Spleen (tissue), 11 donors: ENCODE measurements around the gene HEATR1. TPM values are rescaled to one million over a fixed set of nuclear protein-coding genes. Genes with fewer than 3 reads are reported as not detected.

Experiments
- DNase-seq: peaks from one replicate; pipeline ENCODE4 v3.0.0-alpha.2; 2020
- H3K27ac ChIP-seq, 8 donors: fragments of 200-600 bp; sonication (generic) in 7 of 8; 1 replicate in 4 of 8; 2 replicates in 4 of 8; pipeline versions ENCODE4 v1.5.0 to v1.8.0; 2016 to 2021; ENCODE audit warnings: inconsistent platforms in 4 of 8, mild to moderate bottlenecking in 4 of 8, moderate library complexity in 1 of 8
- H3K27me3 ChIP-seq, 7 donors: fragments of 200-600 bp; sonication (generic) in 6 of 7; replicated peaks in 1 of 7; 1 replicate in 4 of 7; 2 replicates in 3 of 7; pipeline versions ENCODE4 v1.5.0 to v1.8.0; 2016 to 2021; ENCODE audit warnings: inconsistent platforms in 3 of 7, mild to moderate bottlenecking in 1 of 7
- H3K36me3 ChIP-seq, 6 donors: fragments of 200-600 bp; sonication (generic) in 5 of 6; 1 replicate in 4 of 6; 2 replicates in 2 of 6; pipeline versions ENCODE4 v1.5.0 to v1.8.0; 2016 to 2021; ENCODE audit warnings: inconsistent platforms in 2 of 6
- H3K4me1 ChIP-seq, 6 donors: fragments of 200-600 bp; sonication (generic) in 5 of 6; 1 replicate in 3 of 6; 2 replicates in 3 of 6; pipeline versions ENCODE4 v1.5.0 to v1.8.0; 2016 to 2021; ENCODE audit warnings: inconsistent platforms in 3 of 6
- H3K4me3 ChIP-seq, 8 donors: fragments of 200-600 bp; sonication (generic) in 7 of 8; 1 replicate in 4 of 8; 2 replicates in 4 of 8; pipeline versions ENCODE4 v1.5.0 to v1.8.0; 2016 to 2021; ENCODE audit warnings: inconsistent platforms in 4 of 8, mild to moderate bottlenecking in 4 of 8, moderate library complexity in 2 of 8
- H3K9me3 ChIP-seq, 8 donors: fragments of 200-600 bp; sonication (generic) in 7 of 8; 1 replicate in 4 of 8; 2 replicates in 4 of 8; pipeline versions ENCODE4 v1.5.0 to v1.8.0; 2016 to 2021; ENCODE audit warnings: inconsistent platforms in 4 of 8
- POLR2A ChIP-seq, 3 donors: fragments of 450-650 bp; IDR thresholded peaks; one replicate each; pipeline ENCODE4 v1.5.1; 2017; ENCODE audit warnings: antibody characterized with exemption in 3 of 3, mild to moderate bottlenecking in 1 of 3
- POLR2AphosphoS5 ChIP-seq, 3 donors: sonication (generic); formaldehyde crosslinking; IDR thresholded peaks; one replicate each; pipeline ENCODE4 v1.5.1; 2017; ENCODE audit warnings: antibody characterized with exemption in 3 of 3
- WGBS, 5 donors: extraction: QIAGEN DNeasy Blood & Tissue Kit in 3 of 5; methylation state at CpG; one replicate each; pipeline versions ENCODE4 v1.1.5 to v1.1.7; 2013 to 2018; 5-methylcytosine and 5-hydroxymethylcytosine counted together
- intact Hi-C: fragments of 100-400 bp; cut with DNase I; formaldehyde crosslinking; loops from one replicate; pipeline ENCODE4 v1.15.0; 2023; ENCODE audit warnings: low total_unique reads
- polyA plus RNA-seq, 3 donors: library from polyadenylated mRNA; stranded (reverse); fragments of 200-250 nt; gene quantifications; one replicate each; pipeline ENCODE4 v1.2.1, GENCODE V29; 2013
- total RNA-seq, 7 donors: library from RNA; depleted of rRNA in 3 of 7; stranded (reverse); fragments of >200 nt in 3 of 7; fragmentation: NEBNext Ultra II Directional in 4 of 7; extraction: Animal tissue kit (Norgen Biotek cat#: 25700) in 4 of 7; gene quantifications; one replicate each; pipeline versions ENCODE4 v1.1.0 to v1.2.1, GENCODE V29; 2016 to 2021
- TF ChIP-seq, protein P1 (sequence below), 11 experiments: fragments of 200-600 bp in 7 of 11; fragments of 450-650 bp in 4 of 11; sonication (generic) in 4 of 11; IDR thresholded peaks in 8 of 11; conservative IDR thresholded peaks in 3 of 11; 1 replicate in 7 of 11; 2 replicates in 4 of 11; pipeline versions ENCODE4 v1.4.0 to v1.8.0; 2016 to 2021; ENCODE audit warnings: antibody characterized with exemption in 11 of 11, inconsistent platforms in 4 of 11, mild to moderate bottlenecking in 1 of 11
- donor health status: healthy with polysubstance abuse.
- donor health status: DM: no; HTN: no; CAD: no; lungs with moderate emphysema.
- donor health status: DM: no; HTN: no; CAD: no.
- donor health status: Bipolar disorder and iron deficiency.
- donor health status: healthy.
- donor health status: DM: no; HTN: no; CAD: no.
- donor health status: DM: yes; HTN: yes; CAD: no.

Gene HEATR1
- total and polyA plus RNA-seq, 10 donors = 5.0 to 51.4 (median 34.6) TPM

DNA sequence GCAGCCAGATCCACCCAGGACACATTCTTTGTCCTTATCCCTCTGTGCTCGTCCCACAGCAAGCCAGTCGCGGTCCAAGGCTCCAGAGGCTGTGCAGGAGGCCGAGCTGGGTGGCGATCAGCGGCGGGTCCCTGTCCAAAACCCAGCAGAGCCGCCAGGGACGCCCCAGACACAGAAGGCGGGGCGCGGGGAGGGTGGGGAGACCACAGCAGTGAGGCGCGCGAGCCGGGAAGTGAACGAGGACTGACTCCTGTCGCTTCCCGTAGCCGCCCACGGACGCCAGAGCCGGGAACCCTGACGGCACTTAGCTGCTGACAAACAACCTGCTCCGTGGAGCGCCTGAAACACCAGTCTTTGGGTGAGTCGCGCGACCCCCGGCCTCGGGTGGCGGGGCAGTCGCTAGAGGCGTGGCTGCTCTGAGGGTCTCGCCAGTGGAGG, 80.6 kb downstream of the HEATR1 start, which contains the start of gene LGALS8:
LGALS8 (plus strand) TSS at position 279 of the 438 bp plus-strand sequence. CDS start 2,089 bp downstream, outside the sequence.
- WGBS, 5 donors = 0 to 1% (median 1%) methylated on average over 33 to 35 of the region's 35 CpGs
- DNase-seq = peak; percentile 98
- Histone ChIP-seq H3K4me1 (peaks cover 0 to 34% (median 17%) of the 10 kb centered on the region in 6 donors), H3K27ac (peak within 1 kb of the TSS; percentile 86 to 99 (median 97)), H3K36me3 (peaks cover 0 to 33% (median 21%) of the 10 kb centered on the region in 6 donors), H3K4me3 (peak within 1 kb of the TSS; percentile 88 to 98 (median 94)), H3K9me3 (no peaks in the 10 kb centered on the region), H3K27me3 (no peaks in the 10 kb centered on the region)
- intact Hi-C loops = loop anchor here (5.0 kb wide), 1 partner anchor 241 kb away; the partner anchor contains the start of gene ERO1B
- peak in 1 of 3 donors; percentile 58 for TF ChIP-seq POLR2A (IDR thresholded peaks at IDR 0.05)
- TF ChIP-seq, protein P1, sequence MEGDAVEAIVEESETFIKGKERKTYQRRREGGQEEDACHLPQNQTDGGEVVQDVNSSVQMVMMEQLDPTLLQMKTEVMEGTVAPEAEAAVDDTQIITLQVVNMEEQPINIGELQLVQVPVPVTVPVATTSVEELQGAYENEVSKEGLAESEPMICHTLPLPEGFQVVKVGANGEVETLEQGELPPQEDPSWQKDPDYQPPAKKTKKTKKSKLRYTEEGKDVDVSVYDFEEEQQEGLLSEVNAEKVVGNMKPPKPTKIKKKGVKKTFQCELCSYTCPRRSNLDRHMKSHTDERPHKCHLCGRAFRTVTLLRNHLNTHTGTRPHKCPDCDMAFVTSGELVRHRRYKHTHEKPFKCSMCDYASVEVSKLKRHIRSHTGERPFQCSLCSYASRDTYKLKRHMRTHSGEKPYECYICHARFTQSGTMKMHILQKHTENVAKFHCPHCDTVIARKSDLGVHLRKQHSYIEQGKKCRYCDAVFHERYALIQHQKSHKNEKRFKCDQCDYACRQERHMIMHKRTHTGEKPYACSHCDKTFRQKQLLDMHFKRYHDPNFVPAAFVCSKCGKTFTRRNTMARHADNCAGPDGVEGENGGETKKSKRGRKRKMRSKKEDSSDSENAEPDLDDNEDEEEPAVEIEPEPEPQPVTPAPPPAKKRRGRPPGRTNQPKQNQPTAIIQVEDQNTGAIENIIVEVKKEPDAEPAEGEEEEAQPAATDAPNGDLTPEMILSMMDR (IDR thresholded peaks at IDR 0.05 in 8 of 11, conservative IDR thresholded peaks at IDR 0.05 in 3 of 11) = peak in 1 of 11 experiments; percentile 11
- TF ChIP-seq POLR2AphosphoS5 (IDR thresholded peaks at IDR 0.05) = peak; percentile 90 to 95 (median 94)

DNA sequence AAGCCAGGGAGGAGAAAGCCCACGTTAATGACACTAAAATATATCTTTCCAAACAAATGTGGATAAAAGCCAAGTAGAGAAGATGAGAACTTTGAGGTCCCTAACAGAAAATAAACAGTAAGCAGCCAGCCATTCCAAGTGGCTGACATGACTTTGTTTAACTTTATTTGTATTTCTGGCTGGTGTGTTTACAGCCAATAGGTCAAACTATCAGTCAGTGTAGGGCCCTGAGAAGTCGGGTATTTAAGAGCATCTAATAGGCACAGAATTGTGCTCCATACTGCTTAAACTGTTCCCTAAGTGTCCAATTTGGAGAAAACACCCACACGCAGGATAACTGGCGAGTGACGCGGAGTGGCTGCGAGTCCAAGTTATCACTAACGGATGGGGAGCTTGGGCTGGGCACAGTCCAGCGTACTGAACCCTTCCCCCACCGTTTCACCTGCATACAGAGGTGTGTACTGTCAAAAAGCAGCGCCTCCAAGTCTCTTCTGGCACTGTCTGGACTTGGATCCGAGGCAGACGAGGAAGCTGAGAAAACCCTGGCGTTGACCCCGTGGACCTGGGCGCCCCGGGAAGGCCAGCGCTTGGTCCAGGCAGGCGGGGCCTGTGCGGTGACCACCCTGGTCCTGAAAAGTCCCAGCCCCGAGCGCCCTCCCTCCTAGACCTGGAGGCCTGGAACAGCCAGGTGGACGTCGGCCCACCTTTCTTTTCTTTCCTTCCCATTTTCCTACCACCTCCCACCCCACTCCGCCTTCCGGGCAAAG, 81.2 kb downstream of the HEATR1 start:
- Histone ChIP-seq H3K36me3 (peaks cover 0 to 27% (median 20%) of the 10 kb centered on the region in 6 donors), H3K9me3 (no peaks in the 10 kb centered on the region), H3K4me1 (peaks cover 0 to 34% (median 17%) of the 10 kb centered on the region in 6 donors), H3K4me3 (peak overlapping the region; percentile 88 to 98 (median 94)), H3K27ac (peak overlapping the region; percentile 86 to 99 (median 97)), H3K27me3 (no peaks in the 10 kb centered on the region)
- 16 to 44% (median 33%) methylated on average over 20 to 26 of the region's 26 CpGs for WGBS, 5 donors
- intact Hi-C loops = loop anchor here (5.0 kb wide), 1 partner anchor 241 kb away; the partner anchor contains the start of gene ERO1B
- no peak for DNase-seq
- TF ChIP-seq POLR2AphosphoS5 (IDR thresholded peaks at IDR 0.05) = no peak
- no peak for TF ChIP-seq POLR2A (IDR thresholded peaks at IDR 0.05)
- TF ChIP-seq, protein P1 (IDR thresholded peaks at IDR 0.05 in 8 of 11, conservative IDR thresholded peaks at IDR 0.05 in 3 of 11) = no peak

DNA sequence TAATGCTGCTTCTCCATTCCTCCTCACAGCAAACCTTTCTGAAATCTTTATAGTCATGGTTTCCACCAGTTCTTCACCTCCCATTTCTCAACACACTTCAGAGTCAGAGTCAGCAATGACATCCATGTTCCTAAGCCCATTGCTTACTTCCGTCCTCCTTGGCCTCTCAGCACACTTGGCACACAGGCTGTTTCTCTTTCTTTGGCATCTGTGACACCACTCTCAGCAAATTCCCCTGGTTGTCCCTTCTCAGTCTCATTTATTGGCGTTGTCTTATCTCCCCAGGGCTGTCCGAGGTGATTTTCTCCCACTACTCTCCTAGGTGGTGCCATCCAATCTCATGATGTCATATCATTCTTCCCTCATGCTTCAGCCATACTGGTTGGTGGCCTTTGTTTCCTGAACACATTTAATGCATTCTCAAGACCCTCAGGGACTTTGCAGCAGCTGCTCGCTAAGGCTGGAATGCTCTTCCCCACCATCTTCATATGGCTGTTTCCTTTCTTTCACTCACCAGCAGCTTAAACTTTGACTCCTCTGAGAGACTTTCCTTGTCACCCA, 83.8 kb downstream of the HEATR1 start:
- DNase-seq = no peak
- intact Hi-C loops = loop anchor here (5.0 kb wide), 1 partner anchor 238 kb away; the partner anchor contains the start of gene ERO1B
- peak overlapping the region in 5 of 8 donors; percentile 2 to 97 (median 71) for H3K27ac ChIP-seq

More for the DNA sequence above, 83.8 kb downstream of the HEATR1 start:
- TF ChIP-seq, protein P1 (IDR thresholded peaks at IDR 0.05 in 8 of 11, conservative IDR thresholded peaks at IDR 0.05 in 3 of 11) = no peak
- TF ChIP-seq POLR2AphosphoS5 (IDR thresholded peaks at IDR 0.05) = peak in 1 of 3 donors; percentile 76
- Histone ChIP-seq H3K27me3 (no peaks in the 10 kb centered on the region), H3K36me3 (peaks cover 0 to under 1% (median 0%) of the 10 kb centered on the region in 6 donors), H3K4me1 (peaks cover 0 to 29% (median 20%) of the 10 kb centered on the region in 6 donors), H3K9me3 (no peaks in the 10 kb centered on the region), H3K4me3 (no peak overlapping the region)
- 75 to 84% (median 80%) methylated on average over 4 of the region's 4 CpGs for WGBS, 5 donors
